Activated CD8-positive, alpha-beta memory T cell treated with anti-CD3 and anti-CD28 coated beads for 48 hours (primary cell): ENCODE data around the gene SPATA9.

Experiments used
- DNase-seq, 3 experiments: peaks; one replicate each; pipeline ENCODE4 v3.0.0-alpha.2; 2020; ENCODE audit warnings: low read depth in 2 of 3, low spot score in 2 of 3

Gene SPATA9

GRCh38 chr5:95620870-95621838 lies 61.6 kb downstream of the SPATA9 start:
- DNase-seq, result peak; percentile 18 to 35 (median 20)

- peak; percentile 30 to 40 (median 32) for DNase-seq
Observed at GRCh38 chr5:95620030-95620869, 62.5 kb downstream of the SPATA9 start, which contains the start of gene GPR150. TSS of gene GPR150 (plus strand) at chr5:95620087. CDS start at chr5:95620276, 189 bp downstream.

DNA sequence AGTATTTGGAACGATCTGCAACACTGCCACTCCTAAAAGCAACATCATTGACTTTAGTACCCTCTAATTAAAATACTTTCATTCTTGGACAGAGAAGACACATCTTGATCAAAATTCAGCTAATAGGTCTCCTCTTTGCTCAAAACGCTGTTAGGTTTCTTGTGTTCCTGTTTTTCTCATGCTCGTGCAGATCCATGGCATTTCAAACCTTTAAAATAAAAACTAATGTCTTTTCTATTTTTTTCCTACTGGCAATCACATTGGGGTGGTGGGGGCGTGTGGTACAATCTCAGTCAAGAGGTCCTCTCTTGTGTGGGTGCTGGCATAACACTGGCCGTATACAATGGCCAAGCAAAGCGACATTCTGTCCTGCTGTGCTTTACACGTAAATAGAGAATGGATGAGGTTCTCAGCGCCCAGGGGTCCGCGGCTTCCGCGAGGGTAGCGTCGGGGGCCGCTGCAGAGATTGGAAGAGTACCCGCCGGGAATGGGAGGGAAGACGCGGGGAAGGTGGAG lies 63.2 kb downstream of the SPATA9 start:
- DNase-seq, result no peak

DNA sequence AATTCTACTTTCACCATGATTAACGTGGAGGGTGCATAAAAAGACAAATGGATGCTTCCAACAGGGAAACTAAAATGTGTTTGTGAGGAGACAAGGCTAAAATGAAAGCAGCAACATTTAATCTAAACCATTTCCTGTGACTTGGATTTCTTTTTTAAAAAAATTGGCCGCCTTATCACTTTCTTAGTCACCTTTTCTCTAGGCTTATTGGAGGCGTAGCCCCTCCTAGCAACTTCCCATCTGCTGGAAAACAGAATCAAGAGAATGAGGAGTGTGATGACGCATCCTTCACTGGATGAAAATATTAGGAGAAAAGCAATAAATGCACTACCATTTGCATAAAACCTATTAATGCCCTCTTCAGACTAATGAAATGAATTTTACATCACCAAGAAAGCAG lies 63.7 kb downstream of the SPATA9 start:
- no peak for DNase-seq

DNA sequence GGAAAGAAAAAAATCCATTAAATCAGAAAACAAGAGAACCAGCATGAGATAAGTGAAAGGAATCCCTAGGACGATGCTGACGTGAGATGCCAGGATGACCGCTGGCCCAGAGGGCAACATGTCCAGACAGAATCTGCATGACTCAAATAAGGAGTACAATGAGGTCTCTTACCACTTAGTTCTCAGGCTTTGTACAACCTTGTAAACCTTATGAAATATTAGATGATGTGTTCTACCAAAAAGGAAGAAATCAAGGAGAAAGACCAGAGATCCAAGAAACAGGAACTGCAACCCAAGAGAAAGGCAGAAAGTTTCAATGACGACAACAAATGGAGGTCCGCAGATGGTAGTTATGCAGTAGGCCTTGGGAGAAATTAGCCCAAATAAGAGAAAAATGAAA lies 65.7 kb downstream of the SPATA9 start:
- no peak for DNase-seq

DNA sequence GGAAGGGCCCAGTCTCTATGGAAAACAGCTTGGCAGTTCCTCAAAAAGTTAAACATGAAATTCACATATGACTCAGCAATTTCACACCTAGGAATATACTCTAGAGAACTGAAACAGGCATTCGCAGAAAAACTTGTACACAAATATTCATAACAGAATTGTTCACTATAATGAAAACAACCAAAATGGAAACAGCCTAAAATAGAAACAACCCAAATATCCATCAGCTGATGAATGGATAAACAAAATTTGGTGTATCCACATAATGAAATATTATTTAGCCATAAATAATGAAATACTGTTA lies 67.7 kb downstream of the SPATA9 start:
- no peak for DNase-seq

DNA sequence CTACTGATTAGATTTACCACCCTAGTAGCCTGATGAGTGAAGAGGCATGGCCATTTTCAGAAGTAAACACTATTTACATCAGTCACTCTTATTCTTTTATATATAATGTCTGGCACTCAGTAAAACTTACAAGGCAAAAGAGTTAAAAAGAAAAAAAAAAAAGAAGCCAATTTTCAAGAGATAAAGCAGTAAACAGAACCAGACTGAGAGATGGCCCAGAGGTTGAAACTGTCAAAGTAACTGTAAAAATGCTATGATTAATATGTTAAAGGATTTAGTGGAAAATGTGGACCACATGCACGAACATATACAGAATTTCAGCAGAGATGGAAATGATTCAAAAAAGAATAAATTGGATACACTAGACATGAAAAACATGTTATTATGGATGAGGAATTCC lies 69.3 kb downstream of the SPATA9 start:
- DNase-seq, result no peak

- no peak for DNase-seq
Observed at GRCh38 chr5:95611396-95611795, 71.4 kb downstream of the SPATA9 start.

- no peak for DNase-seq
Observed at GRCh38 chr5:95610546-95610945, 72.2 kb downstream of the SPATA9 start.

DNA sequence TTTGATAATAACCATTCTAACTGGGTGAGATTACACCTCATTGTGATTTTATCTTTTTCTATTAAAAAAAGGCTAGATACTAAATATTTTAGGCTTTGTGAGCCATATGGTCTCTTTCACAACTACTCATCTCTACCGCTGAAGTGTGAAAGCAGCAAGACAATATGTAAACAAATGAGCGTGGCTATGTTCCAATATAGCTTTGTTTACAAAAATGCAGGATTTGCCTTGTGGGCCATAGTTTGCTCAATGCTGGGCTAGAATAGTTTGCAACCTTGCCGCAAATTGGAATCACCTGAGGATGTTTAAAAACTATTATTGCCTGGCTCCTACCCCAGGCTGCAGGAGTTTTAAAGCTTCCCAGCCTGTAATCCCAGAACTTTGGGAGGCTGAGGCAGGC lies 73.1 kb downstream of the SPATA9 start:
- DNase-seq, result no peak
